HepG2 (cell line): ENCODE data around the gene RAE1. TPM values are rescaled to one million over a fixed set of nuclear protein-coding genes. Genes with fewer than 3 reads are reported as not detected.

Experiments
- E2F1 ChIP-seq: sonication (generic); formaldehyde crosslinking; IDR thresholded peaks from 2 replicates; pipeline ENCODE4 v1.5.0; 2020; ENCODE audit warnings: missing genetic modification reagents
- FOXK2 ChIP-seq: fragments of 450-650 bp; IDR thresholded peaks from 2 replicates; pipeline ENCODE4 v1.6.1; 2016
- GATAD2A ChIP-seq: IDR thresholded peaks from 2 replicates; pipeline ENCODE4 v1.6.1; 2016
- KLF9 ChIP-seq: IDR thresholded peaks from 2 replicates; pipeline ENCODE4 v1.6.1; 2016; ENCODE audit warnings: low read depth
- POGK ChIP-seq: sonication (generic); formaldehyde crosslinking; conservative IDR thresholded peaks from 2 replicates; pipeline ENCODE4 v1.8.0; 2022; ENCODE audit warnings: mild to moderate bottlenecking, moderate library complexity, missing genetic modification reagents
- SKI ChIP-seq: fragments of 450-650 bp; IDR thresholded peaks from one replicate; pipeline ENCODE4 v1.6.1; 2018; ENCODE audit warnings: mild to moderate bottlenecking; ENCODE audit not compliant: partially characterized antibody
- SMAD9 ChIP-seq: sonication (generic); formaldehyde crosslinking; IDR thresholded peaks from 2 replicates; pipeline ENCODE4 v1.5.1; 2020; ENCODE audit warnings: mild to moderate bottlenecking, missing genetic modification reagents
- SNAPC4 ChIP-seq: sonication (generic); formaldehyde crosslinking; IDR thresholded peaks from 2 replicates; pipeline ENCODE4 v1.4.0; 2020; ENCODE audit warnings: mild to moderate bottlenecking, missing genetic modification reagents
- TOE1 ChIP-seq: sonication (generic); formaldehyde crosslinking; IDR thresholded peaks from 2 replicates; pipeline ENCODE4 v1.4.0; 2020; ENCODE audit warnings: mild to moderate bottlenecking, missing genetic modification reagents
- ZBTB25 ChIP-seq: IDR thresholded peaks from 2 replicates; pipeline ENCODE4 v1.6.1; 2018; ENCODE audit warnings: missing genetic modification reagents
- ZMAT3 ChIP-seq: sonication (generic); formaldehyde crosslinking; conservative IDR thresholded peaks from 2 replicates; pipeline ENCODE4 v1.7.0; 2021; ENCODE audit warnings: missing genetic modification reagents
- ZNF329 ChIP-seq: sonication (generic); formaldehyde crosslinking; IDR thresholded peaks from 2 replicates; pipeline ENCODE4 v1.9.0; 2021; ENCODE audit warnings: low read depth, mild to moderate bottlenecking, missing genetic modification reagents
- ZNF619 ChIP-seq: sonication (generic); formaldehyde crosslinking; IDR thresholded peaks from 2 replicates; pipeline ENCODE4 v1.4.0; 2020; ENCODE audit warnings: mild to moderate bottlenecking, missing genetic modification reagents
- ZNF678 ChIP-seq: sonication (generic); formaldehyde crosslinking; IDR thresholded peaks from 2 replicates; pipeline ENCODE4 v1.4.0; 2020; ENCODE audit warnings: mild to moderate bottlenecking, missing genetic modification reagents
- ZNF879 ChIP-seq: sonication (generic); formaldehyde crosslinking; IDR thresholded peaks from 2 replicates; pipeline ENCODE4 v1.8.1; 2023; ENCODE audit warnings: missing genetic modification reagents
- ZSCAN25 ChIP-seq: sonication (generic); formaldehyde crosslinking; IDR thresholded peaks from 2 replicates; pipeline ENCODE4 v1.8.0; 2022; ENCODE audit warnings: mild to moderate bottlenecking, missing genetic modification reagents
- ZSCAN31 ChIP-seq: sonication (generic); formaldehyde crosslinking; IDR thresholded peaks from 2 replicates; pipeline ENCODE4 v1.5.0; 2020; ENCODE audit warnings: low read depth, mild to moderate bottlenecking, missing genetic modification reagents
- polyA plus RNA-seq, 8 experiments: library from polyadenylated mRNA; depleted of rRNA in 3 of 8; stranded (reverse) in 7 of 8; unstranded in 1 of 8; fragments of >200 nt; fragmentation: Illumina TruSeq in 4 of 8; extraction: Trizol in 4 of 8; gene quantifications; 2 replicates each; pipeline versions ENCODE4 v1.2.1 to v1.2.3, GENCODE V29; 2011 to 2016; ENCODE audit warnings: low read depth in 4 of 8, missing spikeins in 1 of 8, mixed read lengths in 1 of 8; ENCODE audit not compliant: insufficient read depth in 1 of 8
- total RNA-seq, 5 experiments: library from RNA; depleted of rRNA; stranded (reverse); fragments of >200 nt; fragmentation: Illumina TruSeq; extraction: Trizol; gene quantifications; 2 replicates each; pipeline ENCODE4 v1.2.3, GENCODE V29; 2016; ENCODE audit warnings: low read depth in 1 of 5

Gene RAE1
- total and polyA plus RNA-seq, 2 of the 13 experiments (the other 11 are each of a cell fraction or from before 2014, with no cell fraction given): 36.1 to 72.9 TPM

- TF ChIP-seq POGK (CRISPR knock-in tag) (peak; percentile 65; the same call in 1 of the 2 replicates), FOXK2 (no peak), ZNF879 (CRISPR knock-in tag) (no peak), SMAD9 (CRISPR knock-in tag) (no peak), ZNF329 (CRISPR knock-in tag) (no peak), E2F1 (CRISPR knock-in tag) (no peak), ZSCAN31 (CRISPR knock-in tag) (no peak), ZSCAN25 (CRISPR knock-in tag) (no peak), GATAD2A (CRISPR knock-in tag) (peak; percentile 54), ZNF619 (no peak), ZBTB25 (CRISPR knock-in tag) (no peak), TOE1 (CRISPR knock-in tag) (no peak), SNAPC4 (CRISPR knock-in tag) (no peak), ZMAT3 (CRISPR knock-in tag) (no peak; the same call in 1 of the 2 replicates), SKI (no peak), ZNF678 (CRISPR knock-in tag) (no peak), KLF9 (CRISPR knock-in tag) (no peak)
Measured at GRCh38 chr20:57381596-57382503, 30.8 kb downstream of the RAE1 start (continued).
